GM12891 (cell line): ENCODE results near the gene SLCO2B1.

ENCODE experiments used
- POLR2A ChIP-seq: IDR thresholded peaks from 2 replicates; pipeline ENCODE4 v1.6.1; 2011; ENCODE audit warnings: low read depth, low read length, control low read depth
- POLR2AphosphoS5 ChIP-seq: IDR thresholded peaks from 2 replicates; pipeline ENCODE4 v1.6.1; 2011; ENCODE audit warnings: low read depth, low read length, control low read depth
- SPI1 ChIP-seq: IDR thresholded peaks from 2 replicates; pipeline ENCODE4 v1.6.1; 2011; ENCODE audit warnings: low read depth, low read length, control low read depth

DNA sequence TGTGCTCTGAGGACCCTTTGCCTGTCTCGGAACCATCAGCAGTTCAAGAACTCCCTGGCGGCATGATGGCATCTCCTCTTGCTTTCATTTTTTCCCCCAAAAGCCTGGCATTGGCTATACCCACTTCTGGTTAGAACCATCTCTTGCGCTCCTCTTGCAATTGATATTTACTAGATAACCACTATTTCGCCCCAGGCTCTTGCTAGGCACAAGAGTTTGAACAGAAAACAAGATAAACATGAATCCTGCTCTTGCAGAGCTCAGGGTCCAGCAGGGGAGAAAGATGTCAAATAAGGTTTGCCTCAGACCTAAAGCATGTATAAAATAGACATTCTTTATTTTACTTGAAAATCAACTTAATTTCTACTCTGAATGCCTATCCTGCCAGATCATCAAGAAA, 33.1 kb downstream of the SLCO2B1 start:
- TF ChIP-seq SPI1 (no peak), POLR2A (no peak), POLR2AphosphoS5 (no peak)
